ENCODE data around the gene STX5. TPM values are rescaled to one million over a fixed set of nuclear protein-coding genes. Genes with fewer than 3 reads are reported as not detected.
A peak's percentile ranks its signal among the peaks of the same experiment; 100 is the strongest.

The STX5 gene
- total and polyA plus RNA-seq, 9 of the 15 experiments (the other 6 are each of a cell fraction or from before 2014, with no cell fraction given), result 2.8 to 28.6 (median 23.7) TPM

DNA sequence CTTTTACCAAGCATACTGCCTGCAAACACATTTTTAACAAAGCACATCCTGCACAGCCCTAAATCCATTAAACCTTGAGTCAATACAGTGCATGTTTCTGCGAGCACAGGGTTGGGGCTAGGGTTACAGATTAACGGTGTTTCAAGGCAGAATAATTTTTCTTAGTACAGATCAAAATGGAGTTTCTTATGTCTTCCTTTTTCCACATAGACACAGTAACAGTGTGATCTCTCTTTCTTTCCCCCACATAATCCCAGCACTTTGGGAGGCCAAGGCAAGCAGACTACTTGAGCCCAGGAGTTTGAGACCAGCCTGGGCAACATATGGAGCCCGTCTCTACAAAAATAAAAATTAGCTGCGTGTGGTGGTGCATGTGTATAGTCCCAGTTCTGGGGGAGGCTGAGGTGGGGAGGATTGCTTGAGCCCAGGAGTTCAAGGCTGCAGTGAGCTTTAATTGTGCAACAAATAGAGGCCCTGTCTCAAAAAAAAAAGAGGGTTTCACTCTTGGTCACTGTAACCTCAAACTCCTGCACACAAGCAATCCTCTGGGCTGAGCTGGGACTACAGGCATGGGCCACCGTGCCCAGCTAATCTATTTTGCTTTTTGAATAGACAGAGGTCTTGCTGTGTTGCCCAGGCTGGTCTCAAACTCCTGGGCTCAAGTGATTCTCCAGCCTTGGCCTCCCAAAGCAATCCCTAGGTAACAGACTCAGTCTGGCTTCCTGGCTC lies 29.1 kb upstream of the STX5 start (continued):
- TF ChIP-seq, protein P1, sequence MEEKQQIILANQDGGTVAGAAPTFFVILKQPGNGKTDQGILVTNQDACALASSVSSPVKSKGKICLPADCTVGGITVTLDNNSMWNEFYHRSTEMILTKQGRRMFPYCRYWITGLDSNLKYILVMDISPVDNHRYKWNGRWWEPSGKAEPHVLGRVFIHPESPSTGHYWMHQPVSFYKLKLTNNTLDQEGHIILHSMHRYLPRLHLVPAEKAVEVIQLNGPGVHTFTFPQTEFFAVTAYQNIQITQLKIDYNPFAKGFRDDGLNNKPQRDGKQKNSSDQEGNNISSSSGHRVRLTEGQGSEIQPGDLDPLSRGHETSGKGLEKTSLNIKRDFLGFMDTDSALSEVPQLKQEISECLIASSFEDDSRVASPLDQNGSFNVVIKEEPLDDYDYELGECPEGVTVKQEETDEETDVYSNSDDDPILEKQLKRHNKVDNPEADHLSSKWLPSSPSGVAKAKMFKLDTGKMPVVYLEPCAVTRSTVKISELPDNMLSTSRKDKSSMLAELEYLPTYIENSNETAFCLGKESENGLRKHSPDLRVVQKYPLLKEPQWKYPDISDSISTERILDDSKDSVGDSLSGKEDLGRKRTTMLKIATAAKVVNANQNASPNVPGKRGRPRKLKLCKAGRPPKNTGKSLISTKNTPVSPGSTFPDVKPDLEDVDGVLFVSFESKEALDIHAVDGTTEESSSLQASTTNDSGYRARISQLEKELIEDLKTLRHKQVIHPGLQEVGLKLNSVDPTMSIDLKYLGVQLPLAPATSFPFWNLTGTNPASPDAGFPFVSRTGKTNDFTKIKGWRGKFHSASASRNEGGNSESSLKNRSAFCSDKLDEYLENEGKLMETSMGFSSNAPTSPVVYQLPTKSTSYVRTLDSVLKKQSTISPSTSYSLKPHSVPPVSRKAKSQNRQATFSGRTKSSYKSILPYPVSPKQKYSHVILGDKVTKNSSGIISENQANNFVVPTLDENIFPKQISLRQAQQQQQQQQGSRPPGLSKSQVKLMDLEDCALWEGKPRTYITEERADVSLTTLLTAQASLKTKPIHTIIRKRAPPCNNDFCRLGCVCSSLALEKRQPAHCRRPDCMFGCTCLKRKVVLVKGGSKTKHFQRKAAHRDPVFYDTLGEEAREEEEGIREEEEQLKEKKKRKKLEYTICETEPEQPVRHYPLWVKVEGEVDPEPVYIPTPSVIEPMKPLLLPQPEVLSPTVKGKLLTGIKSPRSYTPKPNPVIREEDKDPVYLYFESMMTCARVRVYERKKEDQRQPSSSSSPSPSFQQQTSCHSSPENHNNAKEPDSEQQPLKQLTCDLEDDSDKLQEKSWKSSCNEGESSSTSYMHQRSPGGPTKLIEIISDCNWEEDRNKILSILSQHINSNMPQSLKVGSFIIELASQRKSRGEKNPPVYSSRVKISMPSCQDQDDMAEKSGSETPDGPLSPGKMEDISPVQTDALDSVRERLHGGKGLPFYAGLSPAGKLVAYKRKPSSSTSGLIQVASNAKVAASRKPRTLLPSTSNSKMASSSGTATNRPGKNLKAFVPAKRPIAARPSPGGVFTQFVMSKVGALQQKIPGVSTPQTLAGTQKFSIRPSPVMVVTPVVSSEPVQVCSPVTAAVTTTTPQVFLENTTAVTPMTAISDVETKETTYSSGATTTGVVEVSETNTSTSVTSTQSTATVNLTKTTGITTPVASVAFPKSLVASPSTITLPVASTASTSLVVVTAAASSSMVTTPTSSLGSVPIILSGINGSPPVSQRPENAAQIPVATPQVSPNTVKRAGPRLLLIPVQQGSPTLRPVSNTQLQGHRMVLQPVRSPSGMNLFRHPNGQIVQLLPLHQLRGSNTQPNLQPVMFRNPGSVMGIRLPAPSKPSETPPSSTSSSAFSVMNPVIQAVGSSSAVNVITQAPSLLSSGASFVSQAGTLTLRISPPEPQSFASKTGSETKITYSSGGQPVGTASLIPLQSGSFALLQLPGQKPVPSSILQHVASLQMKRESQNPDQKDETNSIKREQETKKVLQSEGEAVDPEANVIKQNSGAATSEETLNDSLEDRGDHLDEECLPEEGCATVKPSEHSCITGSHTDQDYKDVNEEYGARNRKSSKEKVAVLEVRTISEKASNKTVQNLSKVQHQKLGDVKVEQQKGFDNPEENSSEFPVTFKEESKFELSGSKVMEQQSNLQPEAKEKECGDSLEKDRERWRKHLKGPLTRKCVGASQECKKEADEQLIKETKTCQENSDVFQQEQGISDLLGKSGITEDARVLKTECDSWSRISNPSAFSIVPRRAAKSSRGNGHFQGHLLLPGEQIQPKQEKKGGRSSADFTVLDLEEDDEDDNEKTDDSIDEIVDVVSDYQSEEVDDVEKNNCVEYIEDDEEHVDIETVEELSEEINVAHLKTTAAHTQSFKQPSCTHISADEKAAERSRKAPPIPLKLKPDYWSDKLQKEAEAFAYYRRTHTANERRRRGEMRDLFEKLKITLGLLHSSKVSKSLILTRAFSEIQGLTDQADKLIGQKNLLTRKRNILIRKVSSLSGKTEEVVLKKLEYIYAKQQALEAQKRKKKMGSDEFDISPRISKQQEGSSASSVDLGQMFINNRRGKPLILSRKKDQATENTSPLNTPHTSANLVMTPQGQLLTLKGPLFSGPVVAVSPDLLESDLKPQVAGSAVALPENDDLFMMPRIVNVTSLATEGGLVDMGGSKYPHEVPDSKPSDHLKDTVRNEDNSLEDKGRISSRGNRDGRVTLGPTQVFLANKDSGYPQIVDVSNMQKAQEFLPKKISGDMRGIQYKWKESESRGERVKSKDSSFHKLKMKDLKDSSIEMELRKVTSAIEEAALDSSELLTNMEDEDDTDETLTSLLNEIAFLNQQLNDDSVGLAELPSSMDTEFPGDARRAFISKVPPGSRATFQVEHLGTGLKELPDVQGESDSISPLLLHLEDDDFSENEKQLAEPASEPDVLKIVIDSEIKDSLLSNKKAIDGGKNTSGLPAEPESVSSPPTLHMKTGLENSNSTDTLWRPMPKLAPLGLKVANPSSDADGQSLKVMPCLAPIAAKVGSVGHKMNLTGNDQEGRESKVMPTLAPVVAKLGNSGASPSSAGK (IDR thresholded peaks at IDR 0.05), result no peak
- TF ChIP-seq PML (IDR thresholded peaks at IDR 0.05; ENCODE audit: low read length), result no peak
- TF ChIP-seq ZNF780A (CRISPR knock-in tag; IDR thresholded peaks at IDR 0.05), result no peak
- TF ChIP-seq, protein P2, sequence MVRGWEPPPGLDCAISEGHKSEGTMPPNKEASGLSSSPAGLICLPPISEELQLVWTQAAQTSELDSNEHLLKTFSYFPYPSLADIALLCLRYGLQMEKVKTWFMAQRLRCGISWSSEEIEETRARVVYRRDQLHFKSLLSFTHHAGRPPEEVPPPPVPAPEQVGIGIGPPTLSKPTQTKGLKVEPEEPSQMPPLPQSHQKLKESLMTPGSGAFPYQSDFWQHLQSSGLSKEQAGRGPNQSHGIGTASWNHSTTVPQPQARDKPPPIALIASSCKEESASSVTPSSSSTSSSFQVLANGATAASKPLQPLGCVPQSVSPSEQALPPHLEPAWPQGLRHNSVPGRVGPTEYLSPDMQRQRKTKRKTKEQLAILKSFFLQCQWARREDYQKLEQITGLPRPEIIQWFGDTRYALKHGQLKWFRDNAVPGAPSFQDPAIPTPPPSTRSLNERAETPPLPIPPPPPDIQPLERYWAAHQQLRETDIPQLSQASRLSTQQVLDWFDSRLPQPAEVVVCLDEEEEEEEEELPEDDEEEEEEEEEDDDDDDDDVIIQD (CRISPR knock-in tag; IDR thresholded peaks at IDR 0.05), result no peak
- no peak for TF ChIP-seq ZC3H8 (IDR thresholded peaks at IDR 0.05)
- TF ChIP-seq ZNF785 (CRISPR knock-in tag; IDR thresholded peaks at IDR 0.05), result 0 out of 2 replicates have a peak, but pooled peaks have one; percentile 16
- TF ChIP-seq, protein P3, sequence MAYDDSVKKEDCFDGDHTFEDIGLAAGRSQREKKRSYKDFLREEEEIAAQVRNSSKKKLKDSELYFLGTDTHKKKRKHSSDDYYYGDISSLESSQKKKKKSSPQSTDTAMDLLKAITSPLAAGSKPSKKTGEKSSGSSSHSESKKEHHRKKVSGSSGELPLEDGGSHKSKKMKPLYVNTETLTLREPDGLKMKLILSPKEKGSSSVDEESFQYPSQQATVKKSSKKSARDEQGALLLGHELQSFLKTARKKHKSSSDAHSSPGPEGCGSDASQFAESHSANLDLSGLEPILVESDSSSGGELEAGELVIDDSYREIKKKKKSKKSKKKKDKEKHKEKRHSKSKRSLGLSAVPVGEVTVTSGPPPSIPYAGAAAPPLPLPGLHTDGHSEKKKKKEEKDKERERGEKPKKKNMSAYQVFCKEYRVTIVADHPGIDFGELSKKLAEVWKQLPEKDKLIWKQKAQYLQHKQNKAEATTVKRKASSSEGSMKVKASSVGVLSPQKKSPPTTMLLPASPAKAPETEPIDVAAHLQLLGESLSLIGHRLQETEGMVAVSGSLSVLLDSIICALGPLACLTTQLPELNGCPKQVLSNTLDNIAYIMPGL (CRISPR knock-in tag; IDR thresholded peaks at IDR 0.05), result no peak
- peak; percentile 72; the same call in 1 of the 2 replicates for TF ChIP-seq DDX20 (tag; IDR thresholded peaks at IDR 0.05; ENCODE audit: low read depth)
- TF ChIP-seq NR2C1 (IDR thresholded peaks at IDR 0.05), result no peak
- TF ChIP-seq NR2C1 (tag; IDR thresholded peaks at IDR 0.05), result peak; percentile 52
- no peak for TF ChIP-seq PRMT5 (CRISPR knock-in tag; IDR thresholded peaks at IDR 0.05)

Data from K562 (cell line).